Subcutaneous abdominal adipose tissue (tissue), 5 donors: Measurements from ENCODE around the gene OGT.
"Not testable (repeated sequence)": the region's sequence is repeated elsewhere in the genome, so short reads cannot be mapped to it uniquely, and the experiment has no call there.

Experiments
- H3K27ac ChIP-seq: one replicate; pipeline ENCODE4 v1.7.0; 2013; ENCODE audit warnings: low read depth, mild to moderate bottlenecking, inconsistent platforms, low read length, moderate library complexity
- H3K27me3 ChIP-seq, 5 donors: one replicate each; pipeline ENCODE4 v1.7.0; 2013; ENCODE audit warnings: low read length in 5 of 5, inconsistent platforms in 1 of 5; ENCODE audit not compliant: control insufficient read depth in 5 of 5, insufficient read depth in 4 of 5
- H3K36me3 ChIP-seq, 5 donors: one replicate each; pipeline ENCODE4 v1.7.0; 2013; ENCODE audit warnings: low read length in 5 of 5; ENCODE audit not compliant: control insufficient read depth in 5 of 5, insufficient read depth in 5 of 5
- H3K4me1 ChIP-seq, 5 donors: one replicate each; pipeline ENCODE4 v1.7.0; 2013; ENCODE audit warnings: low read length in 5 of 5, mild to moderate bottlenecking in 3 of 5, moderate library complexity in 1 of 5; ENCODE audit not compliant: control insufficient read depth in 5 of 5, insufficient read depth in 5 of 5
- H3K4me3 ChIP-seq, 5 donors: one replicate each; pipeline ENCODE4 v1.7.0; 2013; ENCODE audit warnings: low read length in 5 of 5, low read depth in 1 of 5
- H3K9ac ChIP-seq, 5 donors: one replicate each; pipeline ENCODE4 v1.7.0; 2013; ENCODE audit warnings: low read length in 5 of 5, mild to moderate bottlenecking in 4 of 5, moderate library complexity in 3 of 5
- H3K9me3 ChIP-seq, 5 donors: one replicate each; pipeline ENCODE4 v1.7.0; 2013; ENCODE audit warnings: low read length in 5 of 5; ENCODE audit not compliant: control insufficient read depth in 5 of 5
- donor health status: healthy.
- donor health status: healthy.
- donor health status: healthy.
- donor health status: healthy.
- donor health status: healthy.

The OGT gene

GRCh38 chrX:71573590-71573989 lies 40.7 kb downstream of the OGT start:
- no peak overlapping the region for H3K9ac ChIP-seq
- H3K27ac ChIP-seq: no peak overlapping the region
- H3K4me1 ChIP-seq: no peaks in the 10 kb centered on the region
- H3K9me3 ChIP-seq: no peaks in the 10 kb centered on the region
- H3K36me3 ChIP-seq: peaks cover 18 to 44% (median 21%) of the 10 kb centered on the region in 5 donors
- no peaks in the 10 kb centered on the region for H3K27me3 ChIP-seq
- H3K4me3 ChIP-seq: no peak overlapping the region

GRCh38 chrX:71577682-71578081 lies 44.8 kb downstream of the OGT start:
- H3K36me3 ChIP-seq: peaks cover 14 to 25% (median 19%) of the 10 kb centered on the region in 5 donors
- H3K9ac ChIP-seq: no peak overlapping the region
- H3K4me3 ChIP-seq: no peak overlapping the region
- no peaks in the 10 kb centered on the region for H3K9me3 ChIP-seq
- no peak overlapping the region for H3K27ac ChIP-seq
- H3K4me1 ChIP-seq: no peaks in the 10 kb centered on the region
- peaks cover 0 to 6% (median 0%) of the 10 kb centered on the region in 5 donors for H3K27me3 ChIP-seq

GRCh38 chrX:71578253-71579135 lies 45.6 kb downstream of the OGT start, which contains the start of gene GCNA:
Gene GCNA (plus strand): TSS chrX:71578437. CDS start chrX:71580822, 2,385 bp downstream.
- Histone ChIP-seq H3K4me1 (no peaks in the 10 kb centered on the region), H3K27me3 (peaks cover 0 to 6% (median 0%) of the 10 kb centered on the region in 5 donors), H3K9me3 (no peaks in the 10 kb centered on the region), H3K27ac (no peak within 1 kb of the TSS), H3K9ac (no peak within 1 kb of the TSS), H3K4me3 (no peak within 1 kb of the TSS), H3K36me3 (peaks cover 11 to 23% (median 12%) of the 10 kb centered on the region in 5 donors)

- Histone ChIP-seq H3K27ac (no peak overlapping the region), H3K27me3 (peaks cover 0 to 6% (median 0%) of the 10 kb centered on the region in 5 donors), H3K9me3 (no peaks in the 10 kb centered on the region), H3K4me3 (no peak overlapping the region), H3K36me3 (peaks cover 6 to 15% (median 8%) of the 10 kb centered on the region in 5 donors), H3K4me1 (no peaks in the 10 kb centered on the region), H3K9ac (no peak overlapping the region)
Observed at GRCh38 chrX:71579136-71579989, 46.5 kb downstream of the OGT start.

GRCh38 chrX:71579990-71580380 lies 47.1 kb downstream of the OGT start:
- H3K27ac ChIP-seq: no peak overlapping the region
- H3K36me3 ChIP-seq: peaks cover 3 to 11% (median 7%) of the 10 kb centered on the region in 5 donors
- peaks cover 0 to 6% (median 0%) of the 10 kb centered on the region in 5 donors for H3K27me3 ChIP-seq
- H3K4me3 ChIP-seq: no peak overlapping the region
- no peaks in the 10 kb centered on the region for H3K4me1 ChIP-seq
- no peaks in the 10 kb centered on the region for H3K9me3 ChIP-seq
- no peak overlapping the region for H3K9ac ChIP-seq

GRCh38 chrX:71581210-71581609 lies 48.3 kb downstream of the OGT start:
- Histone ChIP-seq H3K4me3 (no peak overlapping the region), H3K36me3 (peaks cover 0 to 7% (median 5%) of the 10 kb centered on the region in 5 donors), H3K4me1 (no peaks in the 10 kb centered on the region), H3K9ac (no peak overlapping the region), H3K27ac (no peak overlapping the region), H3K9me3 (no peaks in the 10 kb centered on the region), H3K27me3 (peaks cover 0 to 6% (median 0%) of the 10 kb centered on the region in 5 donors)

DNA sequence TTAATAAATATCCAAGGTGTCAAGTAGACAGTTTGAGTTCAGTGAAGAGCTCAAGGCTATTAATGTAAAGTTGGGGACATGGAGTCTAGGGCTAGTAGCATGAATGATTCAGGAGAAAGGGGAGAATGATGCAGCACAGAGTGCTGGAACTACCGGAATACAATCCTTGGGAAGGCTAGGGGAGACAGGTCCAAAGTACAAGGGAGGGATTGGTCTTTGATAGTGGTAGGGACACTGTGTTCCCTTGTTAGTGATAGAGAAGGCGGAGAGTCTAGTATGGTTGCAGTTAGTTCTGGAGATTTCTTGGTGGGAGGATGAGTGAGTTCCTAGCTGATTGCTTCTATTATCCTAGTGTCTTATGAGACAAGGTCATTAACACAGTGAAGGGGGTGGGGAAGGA lies 54.0 kb downstream of the OGT start:
- no peaks in the 10 kb centered on the region for H3K4me1 ChIP-seq
- no peak overlapping the region for H3K27ac ChIP-seq

GRCh38 chrX:71593210-71593609 lies 60.3 kb downstream of the OGT start:
- H3K27me3 ChIP-seq, H3K9ac ChIP-seq, H3K4me3 ChIP-seq, H3K9me3 ChIP-seq, H3K27ac ChIP-seq, H3K4me1 ChIP-seq: not testable (repeated sequence)
- peaks cover 5 to 18% (median 15%) of the 10 kb centered on the region in 5 donors for H3K36me3 ChIP-seq

More for the DNA sequence above, 54.0 kb downstream of the OGT start:
- Histone ChIP-seq H3K9ac (no peak overlapping the region), H3K27me3 (no peaks in the 10 kb centered on the region), H3K4me3 (no peak overlapping the region), H3K36me3 (no peaks in the 10 kb centered on the region), H3K9me3 (no peaks in the 10 kb centered on the region)

DNA sequence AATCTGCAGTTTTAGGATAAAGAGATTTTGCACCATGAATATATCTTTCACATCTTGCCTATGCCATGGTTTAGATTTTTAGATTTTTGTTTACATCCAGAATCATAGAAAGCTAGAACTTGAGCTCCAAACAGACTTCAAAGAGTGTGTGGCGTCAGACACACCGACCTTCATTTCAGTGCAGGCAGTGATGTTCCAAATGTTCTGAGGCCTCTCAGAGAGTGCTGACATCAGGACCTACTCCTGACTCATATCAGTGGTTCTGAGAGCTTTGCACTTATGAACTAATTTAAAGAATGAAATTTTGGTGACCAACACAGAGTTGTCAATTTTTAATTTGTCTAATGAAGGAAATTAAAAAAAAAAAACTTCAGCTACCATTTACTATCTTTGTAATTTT lies 67.1 kb downstream of the OGT start:
- Histone ChIP-seq H3K9ac (no peak overlapping the region), H3K4me1 (no peaks in the 10 kb centered on the region), H3K27ac (no peak overlapping the region), H3K9me3 (peaks cover 0 to 3% (median 2%) of the 10 kb centered on the region in 5 donors), H3K4me3 (no peak overlapping the region), H3K27me3 (peaks cover 0 to 6% (median 0%) of the 10 kb centered on the region in 5 donors), H3K36me3 (peaks cover 12 to 54% (median 42%) of the 10 kb centered on the region in 5 donors)
